Umbilical cord (tissue), 2 donors: ENCODE measurements around the gene TNFRSF6B. TPM values are rescaled to one million over a fixed set of nuclear protein-coding genes. Genes with fewer than 3 reads are reported as not detected.
"Not testable (repeated sequence)": the region's sequence is repeated elsewhere in the genome, so short reads cannot be mapped to it uniquely, and the experiment has no call there.

Experiments
- DNase-seq: peaks from one replicate; pipeline ENCODE4 v3.0.0-alpha.2; 2015; ENCODE audit warnings: low spot score
- total RNA-seq: library from RNA; depleted of rRNA; stranded (reverse); fragments of >200 nt; gene quantifications from one replicate; pipeline ENCODE4 v1.2.3, GENCODE V29; 2014; ENCODE audit warnings: low replicate concordance; ENCODE audit not compliant: insufficient read depth

The TNFRSF6B gene
- total RNA-seq, 1 donor from 2014 or later = not detected

DNA sequence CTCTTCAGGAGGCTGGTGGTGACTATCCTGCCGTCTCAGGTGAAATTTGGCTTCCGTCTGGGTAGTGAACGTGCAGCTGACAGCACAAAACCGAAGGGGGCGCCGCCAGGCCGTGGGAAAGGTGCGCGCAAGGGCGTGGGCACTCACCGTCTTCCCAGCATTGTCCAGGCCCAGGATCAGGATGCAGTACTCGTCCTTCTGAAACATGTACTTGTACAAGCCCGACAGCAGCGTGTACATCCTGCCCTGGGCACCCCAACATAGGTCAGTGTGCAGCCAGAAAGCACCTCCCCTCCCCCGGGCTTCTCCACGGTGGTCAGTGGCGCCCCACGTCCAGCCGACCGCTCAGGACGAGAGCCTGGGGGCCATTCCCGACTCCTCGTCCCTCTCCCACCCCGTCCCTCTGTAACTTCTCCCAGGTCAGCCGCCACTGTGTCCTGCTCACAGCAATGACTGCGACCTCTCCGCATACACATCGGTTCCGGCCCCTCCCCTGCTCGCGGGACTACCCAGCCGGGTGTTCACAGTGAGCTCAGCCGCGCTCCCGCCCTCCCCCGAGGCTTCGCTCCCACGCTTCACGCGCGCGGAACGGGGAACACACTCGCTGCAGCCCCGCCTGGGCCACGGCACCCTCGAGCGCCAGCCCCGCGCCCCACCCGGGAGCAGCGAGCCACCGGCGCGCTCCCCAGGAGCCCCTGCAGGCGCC is 10.6 kb downstream of the TNFRSF6B start:
- no peak for DNase-seq

DNA sequence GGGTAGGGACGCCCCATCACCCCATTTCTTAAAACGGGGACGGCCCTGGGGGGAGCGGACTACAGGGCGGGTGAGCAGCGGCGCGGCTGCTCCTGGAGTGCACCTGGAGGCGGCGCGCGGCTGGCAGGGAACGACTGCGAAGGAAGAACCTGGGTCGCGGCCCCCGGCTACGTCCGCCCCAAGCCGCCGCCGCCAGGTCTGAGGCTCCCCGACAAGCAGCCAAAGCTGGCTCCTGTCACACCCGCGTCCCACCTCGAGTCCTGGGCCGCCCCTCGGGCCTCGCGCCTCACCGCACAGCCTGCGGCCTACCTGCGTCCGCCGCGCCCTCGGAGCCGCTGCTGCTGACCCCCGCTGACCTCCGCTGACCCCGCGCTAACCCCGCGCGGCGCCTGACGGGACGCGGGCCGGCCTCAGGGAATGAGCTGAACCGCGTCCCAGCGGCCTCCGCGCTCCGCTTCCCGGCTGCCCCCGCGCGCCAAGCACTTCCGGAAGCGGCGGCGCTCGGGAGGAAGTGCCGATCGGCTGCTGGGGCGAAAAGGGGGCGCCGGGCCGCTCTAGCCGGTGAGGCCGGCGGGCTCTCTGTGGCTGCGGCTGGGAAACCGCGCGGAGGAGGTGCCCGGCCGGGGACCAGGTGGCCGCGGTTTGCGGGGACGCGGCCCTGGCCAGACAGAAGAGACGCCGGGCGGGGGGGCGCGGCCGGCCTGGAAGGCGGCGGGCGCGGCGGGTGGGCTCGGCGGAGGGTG is 11.3 kb downstream of the TNFRSF6B start, which contains the start of the genes ARFRP1 and ZGPAT:
ARFRP1 (minus strand) TSS at position 419 of the 743 bp plus-strand sequence. CDS start 885 bp downstream, outside the sequence.
ZGPAT (plus strand) TSS at position 482 of the 743 bp plus-strand sequence. CDS start 542 bp downstream, outside the sequence.
- peak; percentile 90 for DNase-seq

DNA sequence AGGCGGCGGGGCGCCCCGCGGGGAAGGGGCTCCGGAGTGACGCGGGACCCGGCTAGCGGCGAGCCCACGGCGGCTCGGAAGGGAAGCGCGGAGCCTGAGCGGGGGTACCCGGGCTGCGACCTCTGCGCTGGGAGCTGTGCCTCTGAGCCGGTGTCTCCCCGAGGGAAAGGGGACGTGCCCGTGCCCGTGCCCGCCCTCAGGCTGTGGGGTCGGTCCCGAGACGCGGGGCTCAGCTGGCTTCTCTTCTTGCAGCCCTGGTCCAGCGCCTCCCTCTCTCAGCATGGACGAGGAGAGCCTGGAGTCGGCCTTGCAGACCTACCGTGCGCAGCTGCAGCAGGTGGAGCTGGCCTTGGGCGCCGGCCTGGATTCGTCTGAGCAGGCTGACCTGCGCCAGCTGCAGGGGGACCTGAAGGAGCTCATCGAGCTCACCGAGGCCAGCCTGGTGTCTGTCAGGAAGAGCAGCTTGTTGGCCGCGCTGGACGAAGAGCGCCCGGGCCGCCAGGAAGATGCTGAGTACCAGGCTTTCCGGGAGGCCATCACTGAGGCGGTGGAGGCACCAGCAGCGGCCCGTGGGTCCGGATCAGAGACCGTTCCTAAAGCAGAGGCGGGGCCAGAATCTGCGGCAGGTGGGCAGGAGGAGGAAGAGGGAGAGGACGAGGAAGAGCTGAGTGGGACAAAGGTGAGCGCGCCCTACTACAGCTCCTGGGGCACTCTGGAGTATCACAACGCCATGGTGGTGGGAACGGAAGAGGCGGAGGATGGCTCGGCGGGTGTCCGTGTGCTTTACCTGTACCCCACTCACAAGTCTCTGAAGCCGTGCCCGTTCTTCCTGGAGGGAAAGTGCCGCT is 12.1 kb downstream of the TNFRSF6B start:
- no peak for DNase-seq

DNA sequence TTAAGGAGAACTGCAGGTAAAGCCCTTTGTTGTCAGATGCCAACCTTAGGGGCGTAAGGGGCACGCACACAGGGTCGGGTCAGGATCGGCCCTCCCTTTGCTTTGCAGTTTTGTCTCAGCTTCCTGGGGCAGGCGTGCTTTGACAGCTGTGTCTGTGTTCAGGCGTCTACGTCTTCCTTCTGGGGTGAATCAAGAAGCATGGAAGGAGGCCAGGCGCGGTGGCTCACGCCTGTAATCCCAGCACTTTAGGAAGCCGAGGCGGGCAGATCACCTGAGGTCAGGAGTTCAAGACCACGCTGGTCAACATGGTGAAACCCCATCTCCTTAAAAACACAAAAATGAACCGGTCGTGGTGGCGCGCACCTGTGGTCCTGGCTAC is 12.7 kb downstream of the TNFRSF6B start:
- DNase-seq = no peak

DNA sequence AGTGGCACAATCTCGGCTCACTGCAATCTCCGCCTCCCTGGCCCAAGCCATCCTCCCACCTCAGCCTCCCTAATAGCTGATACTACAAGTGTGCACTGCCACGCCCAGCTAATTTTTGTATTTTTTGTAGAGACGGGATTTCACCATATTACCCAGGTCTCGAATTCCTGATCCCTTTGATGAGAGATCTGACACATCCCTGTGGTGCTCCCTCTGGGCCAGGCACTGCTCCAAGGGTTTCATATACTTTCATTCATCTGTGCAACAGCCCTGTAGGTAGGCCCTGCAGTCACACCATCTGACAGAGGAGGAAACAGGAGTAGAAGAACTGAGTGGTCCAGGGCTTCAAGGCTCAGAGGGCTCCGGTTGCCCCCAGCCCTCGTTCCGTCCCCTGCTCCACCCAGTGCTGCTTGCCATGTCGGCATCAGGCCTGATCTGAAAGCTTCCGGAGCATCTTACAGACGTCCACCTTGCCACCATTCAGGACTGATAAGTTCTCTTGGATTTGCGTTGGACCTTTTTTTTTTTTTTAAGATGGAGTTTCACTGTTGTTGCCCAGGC is 14.7 kb downstream of the TNFRSF6B start:
- no peak for DNase-seq

DNA sequence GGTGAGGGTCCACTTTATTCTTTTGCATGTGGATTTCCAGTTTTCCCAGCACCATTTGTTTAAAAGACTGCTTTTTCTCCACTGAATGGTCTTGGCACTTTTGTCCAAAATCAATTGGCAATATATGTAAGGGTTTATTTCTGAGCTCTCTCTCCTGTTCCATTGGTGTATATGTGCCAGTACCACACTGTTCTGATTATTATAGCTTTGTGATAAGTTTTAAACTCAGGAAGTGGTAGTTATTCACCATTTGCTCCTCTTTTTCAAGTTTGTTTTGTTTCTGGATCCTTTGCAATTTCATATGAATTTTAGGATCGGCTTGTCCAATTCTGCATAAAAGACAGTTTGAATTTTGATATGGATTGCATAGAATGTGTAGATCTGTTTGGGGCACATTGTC is 15.7 kb downstream of the TNFRSF6B start:
- DNase-seq = no peak

DNA sequence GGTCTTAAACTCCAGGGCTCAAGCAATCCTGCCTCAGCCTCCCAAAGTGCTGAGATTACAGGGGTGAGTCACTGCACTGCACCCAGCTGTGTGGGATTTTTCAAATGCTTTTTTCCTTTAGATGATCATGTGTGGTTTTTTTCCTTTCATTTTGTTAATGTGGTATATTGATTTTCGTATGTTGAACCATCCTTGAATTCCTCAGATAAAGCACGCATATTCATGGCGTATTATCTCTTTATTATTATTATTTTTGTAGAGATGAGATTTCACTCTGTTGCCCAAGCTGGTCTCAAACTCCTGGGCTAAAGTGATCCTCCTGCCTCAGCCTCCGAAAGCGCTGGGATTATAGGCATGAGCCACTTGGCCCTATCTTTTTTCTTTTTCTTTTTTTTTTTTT is 18.4 kb downstream of the TNFRSF6B start:
- DNase-seq = no peak

DNA sequence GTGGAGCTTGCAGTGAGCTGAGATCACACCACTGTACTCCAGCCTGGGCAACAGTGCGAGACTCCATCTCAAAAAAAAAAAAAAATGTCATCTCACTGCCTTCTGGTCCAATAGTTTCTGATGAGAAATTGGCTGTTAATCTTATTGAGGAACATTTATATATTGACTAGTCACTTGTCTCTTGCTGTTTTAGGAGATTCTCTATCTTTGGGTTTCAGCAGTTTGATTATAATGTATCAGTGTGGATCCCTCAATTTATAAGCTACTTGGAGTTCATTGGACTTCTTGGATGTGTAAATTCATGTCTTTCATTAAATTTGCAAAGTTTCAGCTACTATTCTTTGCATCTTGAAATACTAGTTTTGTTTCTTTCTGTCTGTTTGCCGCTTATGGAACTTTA is 22.5 kb downstream of the TNFRSF6B start:
- no peak for DNase-seq

DNA sequence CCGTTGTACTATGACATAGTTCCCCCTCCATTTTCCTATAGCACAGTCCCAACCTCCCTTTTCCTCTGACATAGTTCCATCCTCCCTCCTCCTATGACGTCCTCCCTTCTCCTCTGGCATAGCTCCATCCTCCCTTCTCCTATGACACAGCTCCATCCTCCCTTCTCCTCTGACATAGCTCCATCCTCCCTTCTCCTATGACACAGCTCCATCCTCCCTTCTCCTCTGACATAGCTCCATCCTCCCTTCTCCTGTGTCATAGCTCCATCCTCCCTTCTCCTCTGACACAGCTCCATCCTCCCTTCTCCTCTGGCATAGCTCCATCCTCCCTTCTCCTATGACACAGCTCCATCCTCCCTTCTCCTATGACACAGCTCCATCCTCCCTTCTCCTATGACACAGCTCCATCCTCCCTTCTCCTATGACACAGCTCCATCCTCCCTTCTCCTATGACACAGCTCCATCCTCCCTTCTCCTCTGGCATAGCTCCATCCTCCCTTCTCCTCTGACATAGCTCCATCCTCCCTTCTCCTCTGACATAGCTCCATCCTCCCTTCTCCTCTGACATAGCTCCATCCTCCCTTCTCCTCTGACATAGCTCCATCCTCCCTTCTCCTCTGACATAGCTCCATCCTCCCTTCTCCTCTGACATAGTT is 26.6 kb downstream of the TNFRSF6B start:
- not testable (repeated sequence) for DNase-seq

DNA sequence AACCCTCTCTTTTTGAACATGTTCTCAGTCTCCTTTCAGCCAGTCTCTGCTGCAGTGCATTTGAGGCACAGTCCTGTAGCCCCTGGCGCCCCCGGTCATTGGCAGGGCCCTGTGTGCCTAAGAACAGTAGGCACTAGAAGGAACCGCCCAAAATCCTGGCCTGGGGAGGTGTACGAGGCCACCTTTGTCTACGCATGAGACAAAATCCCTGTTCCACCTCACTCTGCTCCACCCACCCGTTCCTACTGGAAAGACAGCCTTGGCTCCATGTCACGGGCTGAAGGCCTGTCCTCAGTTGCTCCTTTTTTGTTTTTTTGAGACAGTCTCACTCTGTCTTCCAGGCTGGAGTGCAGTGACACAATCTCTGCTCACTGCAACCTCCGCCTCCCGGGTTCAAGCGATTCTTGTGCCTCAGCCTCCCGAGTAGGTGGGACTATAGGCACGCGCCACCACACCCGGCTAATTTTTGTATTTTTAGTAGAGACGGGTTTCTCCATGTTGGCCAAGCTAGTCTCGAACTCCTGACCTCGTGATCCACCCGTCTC is 33.8 kb downstream of the TNFRSF6B start:
- not testable (repeated sequence) for DNase-seq

DNA sequence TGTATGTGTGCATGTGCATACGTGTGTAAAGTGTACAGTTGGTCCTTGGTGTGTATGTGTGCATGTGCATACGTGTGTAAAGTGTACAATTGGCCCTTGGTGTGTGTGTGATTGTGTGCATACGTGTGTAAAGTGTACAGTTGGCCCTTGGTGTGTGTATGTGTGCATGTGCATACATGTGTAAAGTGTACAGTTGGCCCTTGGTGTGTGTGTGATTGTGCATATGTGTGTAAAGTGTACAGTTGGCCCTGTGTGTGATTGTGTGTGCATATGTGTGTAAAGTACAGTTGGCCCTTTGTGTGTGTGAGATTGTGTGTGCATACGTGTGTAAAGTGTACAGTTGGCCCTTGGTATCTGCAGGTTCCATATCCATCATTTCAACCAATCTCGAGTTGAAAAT is 35.0 kb downstream of the TNFRSF6B start:
- DNase-seq = no peak

DNA sequence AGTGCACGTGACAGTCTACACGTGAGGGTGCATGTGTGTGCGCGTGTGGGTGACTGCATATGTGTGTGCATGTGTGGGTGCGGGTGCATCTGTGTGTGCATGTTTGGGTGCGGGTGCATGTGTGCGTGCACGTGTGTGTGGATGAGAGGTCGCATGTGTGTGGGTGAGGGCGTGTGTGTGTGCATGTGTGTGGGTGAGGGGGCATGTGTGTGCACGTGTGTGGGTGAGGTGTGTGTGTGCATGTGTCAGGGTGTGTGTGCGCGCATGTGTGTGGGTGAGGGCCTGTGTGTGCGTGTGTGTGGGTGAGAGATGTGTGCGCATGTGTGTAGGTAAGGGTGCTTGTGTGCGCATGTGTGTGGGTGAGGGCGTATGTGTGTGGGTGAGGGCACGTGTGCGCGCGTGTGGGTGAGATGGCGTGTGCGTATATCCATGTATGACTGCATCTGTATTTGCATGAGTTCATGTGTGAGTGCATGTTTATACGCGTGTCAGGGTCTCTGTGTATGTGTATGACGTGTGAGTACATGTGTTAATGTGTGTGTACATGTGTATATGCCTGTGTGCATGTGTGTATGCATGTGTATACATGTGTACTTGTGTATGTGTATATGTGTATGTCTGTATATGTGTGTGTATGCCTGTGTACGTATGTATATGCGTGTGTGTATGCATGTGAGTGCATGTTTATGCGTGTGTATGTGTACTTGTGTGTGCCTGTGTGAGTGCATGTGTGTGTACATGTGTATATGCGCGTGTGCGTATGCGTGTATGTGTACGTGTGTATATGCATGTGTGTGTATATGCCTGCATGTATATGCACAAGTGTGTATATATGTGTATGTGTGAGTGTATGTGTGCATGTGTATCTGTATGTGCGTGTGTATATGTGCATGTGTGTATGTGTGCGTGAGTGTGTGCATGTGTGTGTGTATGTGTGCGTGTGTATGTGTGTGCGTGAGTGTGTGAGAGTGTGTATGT is 36.0 kb downstream of the TNFRSF6B start:
- no peak for DNase-seq

DNA sequence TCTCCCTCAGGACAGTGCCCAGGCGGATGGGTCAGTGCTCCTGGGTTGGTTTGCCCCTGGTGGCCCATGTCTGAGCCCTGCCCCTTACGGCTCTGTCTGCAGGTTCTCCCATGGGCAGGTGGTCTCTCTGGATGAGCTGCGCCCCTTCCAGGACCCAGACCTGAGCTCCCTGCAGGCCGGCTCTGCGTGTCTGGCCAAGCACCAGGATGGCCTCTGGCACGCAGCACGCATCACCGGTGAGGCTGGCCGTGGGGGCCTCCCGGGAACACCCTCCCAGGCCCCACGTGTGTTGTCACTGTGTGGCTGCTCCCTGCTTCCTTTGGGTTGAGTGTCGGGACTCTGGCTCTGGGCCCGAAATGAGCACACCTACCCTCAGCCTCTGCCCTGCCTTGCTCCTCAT is 36.7 kb downstream of the TNFRSF6B start:
- DNase-seq = no peak

DNA sequence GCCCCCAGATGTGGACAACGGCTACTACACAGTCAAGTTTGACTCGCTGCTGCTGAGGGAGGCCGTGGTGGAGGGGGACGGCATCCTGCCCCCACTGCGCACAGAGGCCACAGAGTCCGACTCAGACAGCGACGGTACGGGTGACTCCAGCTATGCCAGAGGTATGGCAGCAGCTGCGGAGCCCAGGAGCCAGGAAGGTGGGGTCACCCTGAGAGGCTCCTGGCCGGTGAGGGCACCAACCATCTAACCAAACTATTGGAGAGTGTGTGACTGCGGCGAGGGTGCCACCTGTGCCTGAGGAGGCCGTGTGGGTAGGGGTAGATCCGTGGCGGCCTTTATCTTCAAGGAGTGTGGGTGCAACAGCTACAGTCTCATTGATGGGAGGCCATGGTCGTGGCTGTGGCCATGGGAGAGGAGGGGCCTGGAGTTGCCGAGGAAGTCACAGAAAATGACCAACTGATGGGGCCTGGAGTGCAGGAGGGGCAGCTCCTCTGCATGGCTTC is 37.2 kb downstream of the TNFRSF6B start:
- DNase-seq = no peak

DNA sequence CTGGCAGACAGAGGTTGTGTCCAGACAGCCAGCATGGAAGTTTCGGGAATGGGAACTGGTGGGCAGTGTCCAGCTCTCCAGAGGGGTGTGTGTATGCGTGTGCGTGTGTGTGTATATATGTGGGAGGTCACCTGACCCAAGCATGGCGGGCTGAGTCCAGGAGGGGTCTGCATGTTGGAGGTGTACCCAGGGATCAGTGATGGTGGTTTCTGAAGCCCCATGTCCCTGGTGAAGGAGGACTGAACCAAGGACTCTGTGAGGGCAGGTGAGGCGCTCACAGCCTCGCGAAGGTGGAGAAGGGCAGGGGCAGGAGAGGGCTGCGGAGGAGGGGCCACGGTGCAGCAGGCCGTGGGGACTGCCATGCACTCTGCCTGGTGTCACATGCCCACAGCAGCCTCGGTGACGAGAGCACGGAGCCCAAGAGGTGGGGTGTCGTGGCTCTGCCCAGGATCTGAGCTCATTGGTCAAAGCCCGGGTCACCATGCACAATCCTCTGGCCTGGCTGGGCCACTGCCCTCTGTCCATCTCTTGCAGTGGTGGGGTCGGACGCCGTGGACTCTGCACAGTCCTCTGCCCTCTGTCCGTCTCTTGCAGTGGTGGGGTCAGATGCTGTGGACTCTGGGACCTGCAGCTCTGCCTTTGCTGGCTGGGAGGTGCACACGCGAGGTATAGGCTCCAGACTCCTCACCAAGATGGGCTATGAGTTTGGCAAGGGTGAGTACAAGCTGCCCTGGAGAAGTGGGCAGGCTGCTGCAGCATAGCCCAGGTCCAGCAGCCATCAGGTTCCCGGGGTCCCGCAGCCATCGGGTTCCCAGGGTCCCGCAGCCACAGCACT is 37.9 kb downstream of the TNFRSF6B start:
- no peak for DNase-seq

DNA sequence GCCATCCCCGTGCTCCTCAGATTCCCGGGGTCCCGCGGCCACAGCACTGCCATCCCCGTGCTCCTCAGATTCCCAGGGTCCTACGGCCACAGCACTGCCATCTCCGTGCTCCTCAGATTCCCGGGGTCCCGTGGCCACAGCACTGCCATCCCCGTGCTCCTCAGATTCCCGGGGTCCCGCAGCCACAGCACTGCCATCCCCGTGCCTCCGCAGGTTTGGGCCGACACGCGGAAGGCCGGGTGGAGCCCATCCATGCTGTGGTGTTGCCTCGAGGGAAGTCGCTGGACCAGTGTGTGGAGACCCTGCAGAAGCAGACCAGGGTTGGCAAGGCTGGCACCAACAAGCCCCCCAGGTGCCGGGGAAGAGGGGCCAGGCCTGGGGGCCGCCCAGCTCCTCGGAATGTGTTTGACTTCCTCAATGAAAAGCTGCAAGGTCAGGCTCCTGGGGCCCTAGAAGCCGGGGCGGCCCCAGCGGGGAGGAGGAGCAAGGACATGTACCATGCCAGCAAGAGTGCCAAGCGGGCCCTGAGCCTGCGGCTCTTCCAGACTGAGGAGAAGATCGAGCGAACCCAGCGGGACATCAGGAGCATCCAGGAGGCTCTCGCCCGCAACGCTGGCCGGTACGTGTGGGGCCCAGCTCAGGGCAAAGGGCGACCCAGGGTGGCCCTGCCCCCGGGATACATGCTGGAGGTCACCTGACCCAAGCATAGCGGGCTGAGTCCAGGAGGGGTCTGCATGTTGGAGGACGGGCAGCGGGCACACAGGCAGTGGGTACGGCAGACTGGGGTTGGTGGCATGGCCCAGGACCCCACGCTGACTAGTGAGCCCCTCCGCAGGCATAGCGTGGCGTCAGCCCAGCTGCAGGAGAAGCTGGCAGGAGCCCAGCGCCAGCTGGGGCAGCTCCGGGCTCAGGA is 38.8 kb downstream of the TNFRSF6B start:
- no peak for DNase-seq
